GM19397 (cell line): Measurements from ENCODE around the gene CRNN.

Experiments
- ATAC-seq: cut with Tn5 transposase; IDR thresholded peaks from one replicate; pipeline ENCODE4 v1.9.1; 2021; ENCODE audit warnings: mild to moderate bottlenecking, moderate library complexity; ENCODE audit not compliant: unreplicated experiment

Gene CRNN

GRCh38 chr1:152426731-152427130 is 12.7 kb upstream of the CRNN start:
- no peak for ATAC-seq

- ATAC-seq: no peak
Measured at GRCh38 chr1:152419917-152420316, 5.9 kb upstream of the CRNN start.

GRCh38 chr1:152415454-152416227 is 1.6 kb upstream of the CRNN start:
- ATAC-seq: no peak

- no peak for ATAC-seq
Measured at GRCh38 chr1:152412756-152413155, 1.3 kb downstream of the CRNN start.

- ATAC-seq: no peak
Measured at GRCh38 chr1:152411134-152411533, 2.9 kb downstream of the CRNN start.

GRCh38 chr1:152410599-152410998 is 3.5 kb downstream of the CRNN start:
- no peak for ATAC-seq

GRCh38 chr1:152410028-152410427 is 4.0 kb downstream of the CRNN start:
- ATAC-seq: no peak

- ATAC-seq: no peak
Measured at GRCh38 chr1:152408664-152409063, 5.4 kb downstream of the CRNN start.

GRCh38 chr1:152398812-152399698 is 15.0 kb downstream of the CRNN start:
- ATAC-seq: no peak

GRCh38 chr1:152397474-152397873 is 16.6 kb downstream of the CRNN start:
- no peak for ATAC-seq

- ATAC-seq: no peak
Measured at GRCh38 chr1:152394151-152394550, 19.9 kb downstream of the CRNN start.

GRCh38 chr1:152392909-152393308 is 21.2 kb downstream of the CRNN start:
- ATAC-seq: no peak

- no peak for ATAC-seq
Measured at GRCh38 chr1:152388889-152389288, 25.2 kb downstream of the CRNN start.

GRCh38 chr1:152386940-152387339 is 27.1 kb downstream of the CRNN start:
- ATAC-seq: no peak

GRCh38 chr1:152380932-152381331 is 33.1 kb downstream of the CRNN start:
- ATAC-seq: no peak

GRCh38 chr1:152374451-152374850 is 39.6 kb downstream of the CRNN start:
- no peak for ATAC-seq

- no peak for ATAC-seq
Measured at GRCh38 chr1:152372672-152373071, 41.4 kb downstream of the CRNN start.

GRCh38 chr1:152367436-152367835 is 46.6 kb downstream of the CRNN start:
- ATAC-seq: no peak

- ATAC-seq: no peak
Measured at GRCh38 chr1:152359906-152360305, 54.2 kb downstream of the CRNN start, which contains the start of gene FLG2. Gene FLG2, minus strand, starts transcription at chr1:152360006. Its CDS starts 1,122 bp downstream, at chr1:152358884.
